Measurements from ENCODE around the gene GANC.
"Not testable (repeated sequence)": the region's sequence is repeated elsewhere in the genome, so short reads cannot be mapped to it uniquely, and the experiment has no call there.

The GANC gene

GRCh38 chr15:42282344-42282743, 9.3 kb downstream of the GANC start:
- no peak for DNase-seq

DNA sequence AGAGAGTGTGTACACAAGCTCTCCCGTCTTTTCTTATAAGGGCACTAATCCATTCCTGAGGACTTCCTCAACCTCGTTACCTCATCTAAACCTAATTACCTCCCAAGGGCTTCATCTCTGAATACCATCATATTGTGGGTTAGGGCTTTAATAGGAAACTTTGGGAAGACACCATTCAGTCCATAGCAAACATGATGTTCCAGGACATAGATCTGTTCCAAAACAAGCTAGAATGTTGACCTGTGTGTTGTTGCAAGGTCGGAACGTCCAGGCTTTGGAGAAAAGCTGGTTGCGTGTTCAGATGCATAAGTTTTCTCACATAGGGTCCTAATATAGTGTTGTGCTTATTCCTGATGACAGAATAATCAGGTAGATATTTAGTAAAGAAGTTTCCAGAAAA, 9.9 kb downstream of the GANC start:
- DNase-seq, result no peak

GRCh38 chr15:42283671-42284070, 10.7 kb downstream of the GANC start:
- no peak for DNase-seq

- DNase-seq, result no peak
Measured at GRCh38 chr15:42284551-42284950, 11.6 kb downstream of the GANC start.

- no peak for DNase-seq
Measured at GRCh38 chr15:42285034-42285433, 12.0 kb downstream of the GANC start.

GRCh38 chr15:42286445-42287029, 13.5 kb downstream of the GANC start:
- no peak for DNase-seq

DNA sequence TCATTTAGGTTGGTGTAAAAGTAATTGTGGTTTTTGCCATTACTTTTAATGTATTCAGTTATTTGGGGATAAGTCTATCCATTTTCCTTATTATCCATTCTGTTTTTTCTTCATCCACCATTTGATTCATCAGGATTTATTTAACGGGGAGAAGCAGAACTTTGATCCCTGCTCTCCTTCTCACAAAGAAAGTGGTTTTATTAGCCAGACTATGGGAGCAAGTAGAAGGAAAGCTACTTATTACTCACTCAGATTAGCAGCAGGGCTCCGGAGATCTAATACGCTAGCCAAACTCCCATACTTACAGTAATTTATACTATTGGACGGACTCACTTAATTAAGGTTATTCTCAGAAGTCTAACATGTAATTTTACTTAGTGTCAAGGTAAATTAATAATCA, 14.9 kb downstream of the GANC start:
- no peak for DNase-seq

DNA sequence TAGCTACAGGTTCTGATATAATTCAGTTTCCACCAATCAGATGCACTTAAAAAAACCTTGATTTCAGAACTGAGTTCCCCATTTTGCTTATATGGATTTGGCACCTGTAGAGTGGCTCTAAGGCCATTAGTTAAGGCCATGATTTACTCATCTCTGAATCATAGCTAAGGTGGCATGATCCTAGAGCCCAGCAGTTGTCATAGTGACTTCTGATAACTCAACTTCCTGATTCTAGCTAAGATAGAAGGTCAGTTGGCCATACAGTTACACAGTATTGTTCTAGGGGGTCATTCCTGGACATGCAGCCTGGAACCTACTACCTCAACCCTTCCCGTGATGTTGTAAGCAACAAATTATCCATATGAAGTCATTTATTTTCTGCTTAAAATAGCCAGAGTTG, 16.2 kb downstream of the GANC start:
- DNase-seq, result no peak

DNA sequence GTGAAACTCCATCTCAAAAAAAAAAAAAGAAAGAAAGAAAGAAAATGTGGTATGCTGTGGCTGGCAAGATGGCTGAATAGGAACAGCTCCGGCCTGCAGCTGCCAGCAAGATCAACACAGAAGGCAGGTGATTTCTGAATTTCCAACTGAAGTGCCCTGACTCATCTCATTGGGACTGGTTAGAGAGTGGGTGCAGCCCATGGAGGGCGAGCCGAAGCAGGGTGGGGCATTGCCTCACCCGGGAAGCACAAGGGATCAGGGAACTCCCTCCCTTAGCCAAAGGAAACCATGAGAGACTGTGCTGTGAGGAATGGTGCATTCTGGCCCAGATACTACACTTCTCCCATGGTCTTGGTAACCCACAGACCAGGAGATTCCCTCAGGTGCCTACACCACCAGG, 28.0 kb downstream of the GANC start:
- DNase-seq, result not testable (repeated sequence)

- no peak for DNase-seq
Measured at GRCh38 chr15:42306681-42307080, 33.7 kb downstream of the GANC start.

- no peak for DNase-seq
Measured at GRCh38 chr15:42313463-42313862, 40.5 kb downstream of the GANC start.

- no peak for DNase-seq
Measured at GRCh38 chr15:42314818-42315217, 41.8 kb downstream of the GANC start.

GRCh38 chr15:42315521-42315920, 42.5 kb downstream of the GANC start:
- DNase-seq, result no peak

DNA sequence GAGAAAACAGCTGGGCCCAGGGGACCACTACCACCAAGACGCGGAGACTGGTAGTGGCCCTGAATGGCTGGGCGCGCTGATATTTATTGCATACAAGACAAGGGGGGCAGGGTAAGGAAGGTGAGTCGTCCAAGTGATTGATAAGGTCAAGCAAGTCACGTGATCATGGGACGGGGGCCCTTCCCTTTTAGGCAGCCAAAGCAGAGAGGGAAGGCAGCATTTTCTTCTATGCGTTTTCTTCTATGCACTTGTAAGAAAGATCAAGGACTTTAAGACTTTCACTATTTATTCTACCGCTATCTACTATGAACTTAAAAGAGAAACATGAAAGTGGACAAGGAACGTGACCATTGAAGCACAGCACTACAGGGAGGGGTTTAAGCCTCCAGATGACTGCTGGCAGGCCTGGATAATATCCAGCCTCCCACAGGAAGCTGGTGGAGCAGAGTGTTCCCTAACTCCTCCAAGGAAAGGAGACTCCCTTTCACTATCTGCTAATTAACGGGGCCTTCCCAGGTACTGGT, 43.3 kb downstream of the GANC start:
- not testable (repeated sequence) for DNase-seq

- DNase-seq, result no peak
Measured at GRCh38 chr15:42319206-42319605, 46.2 kb downstream of the GANC start.

- no peak for DNase-seq
Measured at GRCh38 chr15:42324308-42324707, 51.3 kb downstream of the GANC start.

- DNase-seq, result no peak
Measured at GRCh38 chr15:42329161-42329560, 56.2 kb downstream of the GANC start.

DNA sequence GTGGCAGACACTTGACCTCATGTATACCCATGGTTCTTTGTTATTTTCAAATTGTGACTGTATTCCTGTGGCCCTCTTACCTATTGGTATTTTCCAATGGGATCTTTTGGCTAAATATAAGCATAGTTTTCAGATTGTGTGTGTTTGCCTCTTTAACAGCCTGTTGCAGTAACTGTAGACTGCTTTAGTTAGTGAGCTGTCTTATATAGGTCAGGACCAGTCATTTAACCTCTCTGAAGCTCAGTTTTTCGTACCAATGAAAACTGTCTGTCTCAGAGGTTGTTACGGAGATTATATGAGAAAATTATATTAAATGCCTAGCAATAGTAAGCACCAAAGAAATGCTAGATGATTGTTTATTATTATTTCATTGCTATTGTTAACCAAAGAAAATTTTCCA, 57.0 kb downstream of the GANC start:
- no peak for DNase-seq

DNA sequence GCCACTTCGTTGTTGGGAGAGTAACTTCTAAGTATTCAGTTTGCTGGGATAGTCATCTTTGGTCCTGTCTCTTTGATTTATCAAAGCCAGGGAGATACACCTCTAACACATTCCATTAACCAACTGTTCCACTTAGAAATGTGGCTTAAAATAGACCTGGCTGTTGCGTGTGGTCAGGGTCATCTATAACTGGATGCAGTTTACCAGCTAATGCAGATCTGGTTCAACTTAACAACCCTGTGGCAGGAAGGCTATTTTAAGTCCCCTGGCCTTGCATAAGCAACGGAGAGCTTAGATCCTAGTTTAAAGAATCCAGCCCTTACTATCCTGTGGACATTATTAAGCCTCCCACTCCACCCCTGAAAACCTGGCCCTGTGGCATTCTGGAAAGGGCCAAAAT, 58.2 kb downstream of the GANC start:
- DNase-seq, result no peak

DNA sequence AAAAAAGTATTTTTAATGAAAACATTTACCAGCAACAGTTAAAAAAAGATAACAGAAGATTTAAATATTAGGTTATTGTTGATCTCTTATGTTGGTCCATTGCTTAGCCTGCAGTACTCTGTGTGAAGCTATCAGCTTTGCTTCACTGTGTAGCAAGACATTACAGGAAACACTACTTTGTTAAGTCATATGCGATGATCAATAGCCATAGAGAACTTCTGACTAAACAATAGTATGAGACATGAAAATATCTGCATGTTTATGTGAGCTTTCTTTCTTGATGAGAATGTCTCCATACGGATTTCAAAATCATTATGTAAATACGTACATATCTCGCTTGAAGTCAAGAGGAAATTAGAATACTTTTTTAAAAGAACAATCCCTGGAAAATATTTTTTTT, 59.3 kb downstream of the GANC start:
- no peak for DNase-seq

- no peak for DNase-seq
Measured at GRCh38 chr15:42335074-42335473, 62.1 kb downstream of the GANC start.

DNA sequence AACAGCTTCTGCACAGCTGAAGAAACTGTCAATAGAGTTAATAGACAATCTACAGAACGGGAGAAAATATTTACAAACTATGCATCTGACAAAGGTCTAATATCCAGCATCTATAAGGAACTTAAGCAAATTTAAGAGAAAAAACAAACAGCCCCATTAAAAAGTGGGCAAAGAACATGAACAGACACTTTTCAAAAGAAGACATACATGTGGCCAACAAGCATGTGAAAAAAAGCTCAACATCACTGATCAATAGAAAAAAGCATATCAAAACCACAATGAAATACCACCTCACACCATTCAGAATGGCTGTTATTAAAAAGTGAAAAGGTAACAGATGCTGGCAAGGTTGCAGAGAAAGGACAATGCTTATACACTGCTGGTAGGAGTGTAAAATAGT, 63.6 kb downstream of the GANC start:
- DNase-seq, result not testable (repeated sequence)

DNA sequence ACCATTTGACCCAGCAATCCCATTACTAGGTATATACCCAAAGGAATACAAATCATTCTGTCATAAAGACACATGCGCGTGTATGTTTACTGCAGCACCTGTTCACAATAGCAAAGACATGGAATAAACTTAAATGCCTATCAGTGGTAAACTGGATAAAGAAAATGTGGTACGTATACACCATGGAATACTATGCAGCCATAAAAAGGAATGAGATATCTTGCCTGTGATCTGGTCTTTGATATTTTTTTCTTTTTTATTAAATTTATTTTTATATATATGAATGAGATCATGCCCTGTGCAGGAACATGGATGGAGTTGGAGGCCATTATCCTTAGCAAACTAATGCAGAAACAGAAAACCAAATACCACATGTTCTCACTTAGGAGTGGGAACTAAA, 64.1 kb downstream of the GANC start:
- not testable (repeated sequence) for DNase-seq

DNA sequence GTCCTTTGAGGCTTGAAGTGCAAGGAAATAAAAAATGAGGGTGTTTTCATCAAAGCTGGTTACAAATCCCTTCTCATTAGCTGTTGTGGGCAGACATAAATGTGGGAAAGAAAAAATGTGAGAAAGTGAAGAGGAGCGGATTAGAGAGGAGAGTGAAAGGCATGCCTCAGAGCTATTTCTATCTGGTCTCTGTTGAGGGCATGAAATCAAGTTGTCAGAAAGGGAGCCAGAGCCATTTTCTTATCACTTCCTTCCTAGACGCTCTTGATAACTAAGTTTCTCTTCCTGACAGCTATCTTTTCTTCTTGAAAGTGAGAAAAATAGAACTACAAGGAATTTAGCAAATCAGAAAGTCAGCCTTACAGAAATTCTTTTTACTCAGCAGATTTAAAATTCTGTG, 65.5 kb downstream of the GANC start:
- no peak for DNase-seq
